ENCODE data around the gene GGT6.

DNA sequence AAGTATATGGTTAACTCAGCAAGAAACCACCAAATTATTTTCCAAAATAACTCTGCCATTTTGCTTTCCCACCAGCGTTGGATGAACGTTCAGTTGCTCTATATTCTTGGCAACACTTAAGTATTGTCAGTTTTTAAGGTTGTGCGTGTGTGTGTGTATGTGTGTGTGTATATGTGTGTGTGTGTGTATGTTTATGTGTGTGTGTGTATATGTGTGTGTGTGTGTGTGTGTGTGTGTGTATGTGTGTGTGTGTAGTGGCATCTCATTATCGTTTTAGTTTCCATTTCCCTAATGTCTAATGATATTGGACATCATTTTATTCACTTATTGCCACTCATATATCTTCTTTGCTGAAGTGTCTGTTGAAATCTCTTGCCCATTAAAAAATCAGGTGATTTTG is 12.7 kb upstream of the GGT6 start:
- TF ChIP-seq EZH2phosphoT487 (IDR thresholded peaks at IDR 0.05; ENCODE audit: low read depth), result no peak
- TF ChIP-seq, protein P1, sequence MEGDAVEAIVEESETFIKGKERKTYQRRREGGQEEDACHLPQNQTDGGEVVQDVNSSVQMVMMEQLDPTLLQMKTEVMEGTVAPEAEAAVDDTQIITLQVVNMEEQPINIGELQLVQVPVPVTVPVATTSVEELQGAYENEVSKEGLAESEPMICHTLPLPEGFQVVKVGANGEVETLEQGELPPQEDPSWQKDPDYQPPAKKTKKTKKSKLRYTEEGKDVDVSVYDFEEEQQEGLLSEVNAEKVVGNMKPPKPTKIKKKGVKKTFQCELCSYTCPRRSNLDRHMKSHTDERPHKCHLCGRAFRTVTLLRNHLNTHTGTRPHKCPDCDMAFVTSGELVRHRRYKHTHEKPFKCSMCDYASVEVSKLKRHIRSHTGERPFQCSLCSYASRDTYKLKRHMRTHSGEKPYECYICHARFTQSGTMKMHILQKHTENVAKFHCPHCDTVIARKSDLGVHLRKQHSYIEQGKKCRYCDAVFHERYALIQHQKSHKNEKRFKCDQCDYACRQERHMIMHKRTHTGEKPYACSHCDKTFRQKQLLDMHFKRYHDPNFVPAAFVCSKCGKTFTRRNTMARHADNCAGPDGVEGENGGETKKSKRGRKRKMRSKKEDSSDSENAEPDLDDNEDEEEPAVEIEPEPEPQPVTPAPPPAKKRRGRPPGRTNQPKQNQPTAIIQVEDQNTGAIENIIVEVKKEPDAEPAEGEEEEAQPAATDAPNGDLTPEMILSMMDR (IDR thresholded peaks at IDR 0.05; ENCODE audit: low read depth, low read length), result no peak

All from OCI-LY3 (cell line).